MM.1S (cell line): Measurements from ENCODE around the gene GPR3.

ENCODE experiments used
- DNase-seq: peaks from one replicate; pipeline ENCODE4 v3.0.0-alpha.2; 2015
- H2AFZ ChIP-seq: fragments of 300-600 bp; sonication (generic); 2 replicates; pipeline ENCODE4 v1.6.0; 2016; ENCODE audit warnings: antibody characterized with exemption, low read length
- H3F3A ChIP-seq: fragments of 300-600 bp; sonication (generic); 2 replicates; pipeline ENCODE4 v1.6.1; 2016; ENCODE audit warnings: mild to moderate bottlenecking, antibody characterized with exemption, low read length, moderate library complexity, mixed read lengths; ENCODE audit not compliant: insufficient read depth
- H3K27ac ChIP-seq: fragments of 300-600 bp; sonication (generic); 2 replicates; pipeline ENCODE4 v1.5.1; 2016; ENCODE audit warnings: mild to moderate bottlenecking, low read length
- H3K27me3 ChIP-seq: fragments of 300-600 bp; sonication (generic); replicated peaks from 2 replicates; pipeline ENCODE4 v1.6.0; 2016; ENCODE audit warnings: low read length; ENCODE audit not compliant: insufficient read depth
- H3K36me3 ChIP-seq: fragments of 300-600 bp; sonication (generic); replicated peaks from 2 replicates; pipeline ENCODE4 v1.6.1; 2016; ENCODE audit warnings: mild to moderate bottlenecking, low read length, mixed read lengths; ENCODE audit not compliant: insufficient read depth
- H3K4me1 ChIP-seq: fragments of 300-600 bp; sonication (generic); 2 replicates; pipeline ENCODE4 v1.6.1; 2016; ENCODE audit warnings: low read length, mixed read lengths
- H3K4me2 ChIP-seq: fragments of 300-600 bp; sonication (generic); 2 replicates; pipeline ENCODE4 v1.6.0; 2016; ENCODE audit warnings: low read depth, low read length
- H3K4me3 ChIP-seq: fragments of 300-600 bp; sonication (generic); 2 replicates; pipeline ENCODE4 v1.5.1; 2016; ENCODE audit warnings: low read length, mixed read lengths
- H3K79me2 ChIP-seq: fragments of 300-600 bp; sonication (generic); 2 replicates; pipeline ENCODE4 v1.6.1; 2016; ENCODE audit warnings: mixed run types, low read length, mixed read lengths
- H3K9ac ChIP-seq: fragments of 300-600 bp; sonication (generic); 2 replicates; pipeline ENCODE4 v1.6.1; 2016; ENCODE audit warnings: low read length, mixed read lengths
- H3K9me2 ChIP-seq: fragments of 300-600 bp; sonication (generic); replicated peaks from 2 replicates; pipeline ENCODE4 v1.6.1; 2016; ENCODE audit warnings: mild to moderate bottlenecking, low read length, mixed read lengths; ENCODE audit not compliant: insufficient read depth
- H3K9me3 ChIP-seq: fragments of 300-600 bp; sonication (generic); replicated peaks from 2 replicates; pipeline ENCODE4 v1.6.1; 2016; ENCODE audit warnings: mild to moderate bottlenecking, low read length, mixed read lengths; ENCODE audit not compliant: insufficient read depth
- H4K20me1 ChIP-seq: fragments of 300-600 bp; sonication (generic); 2 replicates; pipeline ENCODE4 v1.6.1; 2016; ENCODE audit warnings: mild to moderate bottlenecking, low read length, moderate library complexity, mixed read lengths; ENCODE audit not compliant: insufficient read depth
- EZH2 ChIP-seq: fragments of 300-600 bp; sonication (generic); optimal IDR thresholded peaks from 2 replicates; pipeline ENCODE3; 2017; ENCODE audit warnings: low read depth, mild to moderate bottlenecking, antibody characterized with exemption, low read length, mixed read lengths
- EZH2phosphoT487 ChIP-seq: fragments of 300-600 bp; sonication (generic); IDR thresholded peaks from 2 replicates; pipeline ENCODE4 v1.6.1; 2018; ENCODE audit warnings: antibody characterized with exemption, low read length
- TF ChIP-seq, protein P1 (sequence below): fragments of 300-600 bp; sonication (generic); IDR thresholded peaks from 2 replicates; pipeline ENCODE4 v1.5.1; 2016; ENCODE audit warnings: antibody characterized with exemption, low read length, mixed read lengths

GPR3 gene

DNA sequence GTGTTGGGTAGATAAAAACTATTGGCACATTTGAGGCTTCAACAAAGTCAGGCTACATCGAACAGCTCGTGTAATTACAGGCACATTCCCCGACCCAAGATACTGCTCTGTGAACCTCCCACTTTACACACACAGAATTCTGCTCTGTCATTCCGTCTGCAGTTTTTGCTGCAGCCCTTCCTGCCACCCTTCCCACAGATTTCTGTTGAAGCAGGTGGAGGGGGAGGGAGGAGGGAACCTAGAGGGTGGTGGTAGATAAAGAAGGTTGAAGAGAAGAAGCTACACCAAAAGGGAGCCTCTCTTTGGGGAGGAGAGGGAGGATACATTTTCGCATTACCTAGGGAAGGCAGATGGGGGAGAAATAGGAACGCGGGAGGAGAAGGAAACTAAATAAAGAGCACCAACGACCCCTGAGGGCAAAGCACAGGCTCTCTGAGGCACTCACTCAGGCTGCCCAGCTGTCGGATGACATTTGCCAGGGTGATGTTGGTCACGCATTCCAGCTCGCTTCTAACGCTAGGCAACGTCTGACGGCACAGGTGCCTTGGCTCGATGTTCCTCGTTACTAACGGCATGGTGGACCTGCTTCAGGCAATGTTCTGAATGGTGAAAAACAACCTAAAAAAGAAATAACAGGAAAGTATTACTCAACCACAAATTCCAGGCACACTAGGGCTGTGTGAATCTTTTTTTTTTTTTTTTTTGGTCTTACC is 36.0 kb downstream of the GPR3 start:
- peaks cover 90% of the 10 kb centered on the region for H3K79me2 ChIP-seq
- peaks cover 6% of the 10 kb centered on the region; the same call in 1 of the 2 replicates for H3K36me3 ChIP-seq
- H3K4me1 ChIP-seq = peaks cover 28% of the 10 kb centered on the region
- H3F3A ChIP-seq = peaks cover 21% of the 10 kb centered on the region
- DNase-seq = no peak
- no peaks in the 10 kb centered on the region for H3K27me3 ChIP-seq
- no peaks in the 10 kb centered on the region for H3K9me2 ChIP-seq
- no peaks in the 10 kb centered on the region for H3K9me3 ChIP-seq
- H3K4me3 ChIP-seq = no peak overlapping the region
- no peak overlapping the region for H3K27ac ChIP-seq
- H2AFZ ChIP-seq = no peak overlapping the region
- H3K4me2 ChIP-seq = no peak overlapping the region
- TF ChIP-seq, protein P1, sequence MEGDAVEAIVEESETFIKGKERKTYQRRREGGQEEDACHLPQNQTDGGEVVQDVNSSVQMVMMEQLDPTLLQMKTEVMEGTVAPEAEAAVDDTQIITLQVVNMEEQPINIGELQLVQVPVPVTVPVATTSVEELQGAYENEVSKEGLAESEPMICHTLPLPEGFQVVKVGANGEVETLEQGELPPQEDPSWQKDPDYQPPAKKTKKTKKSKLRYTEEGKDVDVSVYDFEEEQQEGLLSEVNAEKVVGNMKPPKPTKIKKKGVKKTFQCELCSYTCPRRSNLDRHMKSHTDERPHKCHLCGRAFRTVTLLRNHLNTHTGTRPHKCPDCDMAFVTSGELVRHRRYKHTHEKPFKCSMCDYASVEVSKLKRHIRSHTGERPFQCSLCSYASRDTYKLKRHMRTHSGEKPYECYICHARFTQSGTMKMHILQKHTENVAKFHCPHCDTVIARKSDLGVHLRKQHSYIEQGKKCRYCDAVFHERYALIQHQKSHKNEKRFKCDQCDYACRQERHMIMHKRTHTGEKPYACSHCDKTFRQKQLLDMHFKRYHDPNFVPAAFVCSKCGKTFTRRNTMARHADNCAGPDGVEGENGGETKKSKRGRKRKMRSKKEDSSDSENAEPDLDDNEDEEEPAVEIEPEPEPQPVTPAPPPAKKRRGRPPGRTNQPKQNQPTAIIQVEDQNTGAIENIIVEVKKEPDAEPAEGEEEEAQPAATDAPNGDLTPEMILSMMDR = no peak
- TF ChIP-seq EZH2phosphoT487 (no peak), EZH2 (no peak)
- no peak overlapping the region for H3K9ac ChIP-seq
- H4K20me1 ChIP-seq = no peaks in the 10 kb centered on the region

DNA sequence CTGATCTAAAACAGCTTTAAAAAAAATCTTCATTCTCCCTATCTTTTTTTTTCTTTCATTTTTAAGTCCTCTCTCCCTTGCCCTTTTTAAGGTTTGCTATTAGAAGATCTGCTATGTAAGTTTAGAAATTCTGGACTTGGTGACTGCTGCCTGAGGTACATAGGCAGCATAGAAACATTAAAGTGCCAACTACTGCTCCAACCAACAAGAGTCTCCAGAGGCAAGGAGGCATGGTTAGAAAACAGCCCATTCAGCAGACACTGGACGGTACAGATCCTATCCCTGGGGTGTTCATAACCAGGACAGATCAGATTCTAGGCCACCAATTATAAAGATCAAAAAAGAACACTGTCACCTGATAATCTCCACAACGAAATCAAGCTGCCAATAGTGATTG is 36.6 kb downstream of the GPR3 start:
- peaks cover 21% of the 10 kb centered on the region for H3F3A ChIP-seq

DNA sequence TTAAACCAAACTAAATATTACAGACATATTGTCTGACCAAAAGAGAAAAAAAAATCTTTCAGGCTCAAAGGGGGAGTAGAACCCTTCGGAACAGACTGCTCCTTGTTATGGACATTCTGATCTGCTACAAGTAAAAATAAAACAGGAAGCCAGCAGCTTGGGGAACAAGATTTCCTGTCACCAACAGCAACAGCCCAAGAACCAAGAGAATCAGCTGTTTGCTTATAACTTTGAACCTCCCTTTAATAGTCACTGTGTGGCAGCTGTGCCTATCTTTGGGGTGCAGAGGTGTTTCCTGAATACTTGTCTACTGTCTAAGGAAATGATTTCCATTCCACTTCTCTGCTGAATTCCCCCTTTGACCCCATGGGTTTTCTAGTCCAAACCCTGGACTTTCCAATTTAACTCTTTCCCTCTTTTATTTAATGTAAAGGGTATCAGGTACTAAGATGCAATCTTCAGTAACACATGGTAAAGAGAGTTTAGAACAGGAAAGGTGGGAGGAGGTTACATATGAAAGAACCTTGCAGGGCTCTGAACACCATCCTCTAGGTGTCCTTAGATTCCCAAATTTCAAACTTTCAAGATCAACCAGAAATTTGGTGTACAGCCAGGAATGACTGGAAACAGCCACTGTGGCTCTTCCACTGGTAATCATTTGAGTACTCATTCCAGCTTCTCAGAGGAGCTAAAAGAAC is 38.6 kb downstream of the GPR3 start:
- Histone ChIP-seq H3K9ac (peak overlapping the region; percentile 4; the same call in 1 of the 2 replicates), H3K4me3 (no peak overlapping the region), H3K4me1 (peaks cover 43% of the 10 kb centered on the region), H3K9me2 (no peaks in the 10 kb centered on the region), H3K4me2 (peak overlapping the region; percentile 48), H3F3A (peaks cover 25% of the 10 kb centered on the region), H3K36me3 (peaks cover 6% of the 10 kb centered on the region; the same call in 1 of the 2 replicates), H2AFZ (no peak overlapping the region), H3K27ac (peak overlapping the region; percentile 60; the same call in 1 of the 2 replicates), H3K27me3 (no peaks in the 10 kb centered on the region), H3K9me3 (no peaks in the 10 kb centered on the region), H3K79me2 (peaks cover 88% of the 10 kb centered on the region), H4K20me1 (no peaks in the 10 kb centered on the region)
- TF ChIP-seq EZH2 = no peak
- TF ChIP-seq, protein P1 = peak; percentile 5; the same call in 1 of the 2 replicates
- no peak for TF ChIP-seq EZH2phosphoT487
- peak; percentile 53 for DNase-seq

More for the DNA sequence above, 36.6 kb downstream of the GPR3 start:
- peaks cover 6% of the 10 kb centered on the region; the same call in 1 of the 2 replicates for H3K36me3 ChIP-seq
- H3K9me2 ChIP-seq = no peaks in the 10 kb centered on the region
- TF ChIP-seq EZH2phosphoT487 (no peak), EZH2 (no peak)
- TF ChIP-seq, protein P1 = no peak
- H3K27ac ChIP-seq = no peak overlapping the region
- peaks cover 31% of the 10 kb centered on the region for H3K4me1 ChIP-seq
- H3K9me3 ChIP-seq = no peaks in the 10 kb centered on the region
- no peak overlapping the region for H3K9ac ChIP-seq
- no peak for DNase-seq
- no peaks in the 10 kb centered on the region for H3K27me3 ChIP-seq
- no peak overlapping the region for H2AFZ ChIP-seq
- H3K79me2 ChIP-seq = peaks cover 90% of the 10 kb centered on the region
- no peak overlapping the region for H3K4me2 ChIP-seq
- no peak overlapping the region for H3K4me3 ChIP-seq
- no peaks in the 10 kb centered on the region for H4K20me1 ChIP-seq
